ENCODE measurements around the gene CDH23. TPM values are rescaled to one million over a fixed set of nuclear protein-coding genes. Genes with fewer than 3 reads are reported as not detected.

CDH23 gene
- total and polyA plus RNA-seq, 2 of the 8 experiments (the other 6 are each of a cell fraction or from before 2014, with no cell fraction given): 1.9 to 4.9 TPM

DNA sequence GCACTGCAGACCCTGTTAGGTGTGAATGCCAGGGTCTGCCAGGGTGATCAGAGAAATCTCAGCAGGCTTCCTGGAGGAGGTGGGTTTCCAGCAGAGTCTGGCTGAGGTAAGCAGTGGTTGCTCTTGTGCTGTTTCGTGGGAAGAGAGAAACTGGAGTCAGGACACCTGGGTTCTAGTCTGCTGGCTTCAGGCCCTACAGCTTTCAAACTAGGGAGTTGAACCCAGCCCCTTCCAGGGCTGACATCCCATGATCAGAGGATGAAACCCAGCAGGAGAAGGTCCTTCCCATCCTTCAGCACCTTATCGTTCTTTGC lies 116.8 kb downstream of the CDH23 start:
- Histone ChIP-seq H3K4me3 (ENCODE audit: extremely low read depth in 1 of 4, insufficient read depth in 2 of 4, low read depth in 3 of 4, low read length in 4 of 4) (no peak overlapping the region), H3K79me2 (ENCODE audit: control insufficient read depth in 1 of 2, insufficient read depth in 2 of 2, low read length in 2 of 2) (no peaks in the 10 kb centered on the region), H4K8ac (ENCODE audit: extremely low read depth, insufficient read depth, low read length) (no peak overlapping the region), H2BK15ac (ENCODE audit: low read length) (no peak overlapping the region), H3K23ac (ENCODE audit: insufficient read length) (no peak overlapping the region), H3K56ac (replicated peaks; ENCODE audit: insufficient read length, low read depth, low read length) (no peak overlapping the region), H3K4ac (replicated peaks; ENCODE audit: insufficient read length, low read depth, low read length) (no peak overlapping the region), H2BK120ac (replicated peaks; ENCODE audit: low read depth, low read length) (no peak overlapping the region), H3K79me1 (ENCODE audit: low read depth, low read length) (no peaks in the 10 kb centered on the region), H2AFZ (ENCODE audit: low read length) (no peak overlapping the region), H3K4me1 (replicated peaks in 1 of 4; ENCODE audit: control insufficient read depth in 3 of 4, insufficient read depth in 4 of 4, low read length in 3 of 4) (peaks cover 0 to 5% (median 0%) of the 10 kb centered on the region in 4 experiments; a peak in 2 of 7 replicates), H2BK5ac (ENCODE audit: low read depth, low read length) (no peak overlapping the region), H3K9me3 (ENCODE audit: insufficient read depth in 2 of 2, low read depth in 1 of 2, low read length in 1 of 2) (no peaks in the 10 kb centered on the region), H3K27ac (ENCODE audit: low read depth, low read length) (no peak overlapping the region), H2BK12ac (ENCODE audit: low read depth, low read length) (no peak overlapping the region), H4K5ac (ENCODE audit: insufficient read length, low read depth, low read length) (no peak overlapping the region), H3K36me3 (ENCODE audit: control insufficient read depth in 2 of 4, insufficient read depth in 4 of 4, low read length in 3 of 4) (no peaks in the 10 kb centered on the region), H3K18ac (ENCODE audit: extremely low read depth, low read length) (no peak overlapping the region; the same call in 1 of the 2 replicates), H3K9ac (replicated peaks in 1 of 4; ENCODE audit: extremely low read depth in 1 of 4, low read depth in 3 of 4, low read length in 3 of 4) (no peak overlapping the region), H4K20me1 (replicated peaks in 1 of 2; ENCODE audit: control insufficient read depth in 1 of 2, insufficient read depth in 2 of 2, low read length in 2 of 2) (no peaks in the 10 kb centered on the region), H2AK5ac (ENCODE audit: low read depth, low read length) (no peak overlapping the region), H3K4me2 (ENCODE audit: insufficient read depth in 1 of 2, low read depth in 2 of 2, low read length in 2 of 2) (no peak overlapping the region), H3K27me3 (replicated peaks in 1 of 4; ENCODE audit: control insufficient read depth in 3 of 4, extremely low read depth in 1 of 4, insufficient read depth in 3 of 4, low read length in 3 of 4) (no peaks in the 10 kb centered on the region), H3K14ac (ENCODE audit: insufficient read length) (no peak overlapping the region), H2BK20ac (ENCODE audit: low read length) (no peak overlapping the region), H4K91ac (replicated peaks; ENCODE audit: insufficient read length, low read length) (no peak overlapping the region), H3K23me2 (ENCODE audit: low read depth, low read length) (no peaks in the 10 kb centered on the region; the same call in 1 of the 2 replicates)
- 100% methylated on average over 2 of the region's 2 CpGs; no CpG with 5 or more reads in 1 of the 2 experiments for WGBS, 2 experiments (ENCODE audit: extremely low coverage in 1 of 2, insufficient coverage in 1 of 2, insufficient read length in 1 of 2, insufficient replicate concordance in 2 of 2, low coverage in 1 of 2, low lambda C conversion rate in 2 of 2, missing lambda C conversion rate in 1 of 2)
- DNase-seq (ENCODE audit: low read depth in 1 of 2, low spot score in 2 of 2) (no peak), FAIRE-seq (no peak)
- ChIA-PET CTCF (ENCODE audit: partially characterized antibody) (interaction anchor here (0.8 to 4.5 kb wide), 12 partner anchors 12 to 194 kb away, joined by 3 to 31 read pairs (median 4); no protein-coding TSS in a partner anchor), POLR2A (ENCODE audit: partially characterized antibody) (interaction anchor here (1.4 kb wide), 1 partner anchor 10 kb away, joined by 4 read pairs; no protein-coding TSS in a partner anchor)
- no peak for TF ChIP-seq EP300 (IDR thresholded peaks at IDR 0.05; ENCODE audit: borderline replicate concordance in 1 of 2, low read depth in 2 of 2, low read length in 2 of 2)
- TF ChIP-seq NANOG (IDR thresholded peaks at IDR 0.05; ENCODE audit: insufficient read depth, low read depth, low read length, poor library complexity, severe bottlenecking): no peak
- TF ChIP-seq CTCF (IDR thresholded peaks at IDR 0.05; ENCODE audit: control extremely low read depth in 1 of 3, insufficient read depth in 1 of 3, low read depth in 1 of 3, low read length in 3 of 3): no peak
- TF ChIP-seq MAX (IDR thresholded peaks at IDR 0.05): no peak
- no peak for TF ChIP-seq CBX8 (IDR thresholded peaks at IDR 0.05; ENCODE audit: borderline replicate concordance, low read depth, low read length)
- TF ChIP-seq TCF12 (IDR thresholded peaks at IDR 0.05; ENCODE audit: low read depth, low read length): no peak
- TF ChIP-seq BCL11A (IDR thresholded peaks at IDR 0.05; ENCODE audit: low read depth in 2 of 2, low read length in 2 of 2): no peak
